NCI-H2107 treated with DMSO at 0.1 percent for 48 hours (cell line): ENCODE results near the gene ATP4B.

Experiments used
- DNase-seq: peaks from one replicate; lab custom pipeline; 2025; ENCODE audit not compliant: unreplicated experiment; lab: John Stamatoyannopoulos, UW

The ATP4B gene

GRCh38 chr13:113656831-113657671, 947 bp downstream of the ATP4B start:
- DNase-seq: no peak

- DNase-seq: no peak
These were observed 1.9 kb downstream of the ATP4B start for GRCh38 chr13:113656003-113656588.

GRCh38 chr13:113655346-113656002, 2.5 kb downstream of the ATP4B start:
- no peak for DNase-seq

GRCh38 chr13:113654591-113655345, 3.2 kb downstream of the ATP4B start:
- DNase-seq: no peak

- DNase-seq: no peak
These were observed 3.8 kb downstream of the ATP4B start for GRCh38 chr13:113654175-113654560.

GRCh38 chr13:113653264-113654174, 4.5 kb downstream of the ATP4B start:
- peak; percentile 25 for DNase-seq

GRCh38 chr13:113652404-113653263, 5.4 kb downstream of the ATP4B start:
- DNase-seq: no peak

- no peak for DNase-seq
These were observed 6.2 kb downstream of the ATP4B start for GRCh38 chr13:113651511-113652403.

- DNase-seq: no peak
These were observed 7.3 kb downstream of the ATP4B start for GRCh38 chr13:113650731-113651148.

GRCh38 chr13:113650275-113650674, 7.7 kb downstream of the ATP4B start:
- no peak for DNase-seq

- no peak for DNase-seq
These were observed 8.8 kb downstream of the ATP4B start for GRCh38 chr13:113649212-113649611.

GRCh38 chr13:113648216-113648610, 9.8 kb downstream of the ATP4B start:
- no peak for DNase-seq

GRCh38 chr13:113647351-113648215, 10.4 kb downstream of the ATP4B start:
- DNase-seq: peak; percentile 66

- no peak for DNase-seq
These were observed 11.1 kb downstream of the ATP4B start for GRCh38 chr13:113646921-113647340.

- peak; percentile 1 for DNase-seq
These were observed 11.6 kb downstream of the ATP4B start for GRCh38 chr13:113646376-113646775.

GRCh38 chr13:113645329-113645728, 12.7 kb downstream of the ATP4B start:
- no peak for DNase-seq

GRCh38 chr13:113644800-113645199, 13.2 kb downstream of the ATP4B start:
- DNase-seq: no peak
